EH (cell line): Measurements from ENCODE around the gene XPNPEP2.

Experiments used
- DNase-seq: peaks from one replicate; pipeline ENCODE4 v3.0.0-alpha.2; 2015; ENCODE audit warnings: low read depth

The XPNPEP2 gene, protein sequence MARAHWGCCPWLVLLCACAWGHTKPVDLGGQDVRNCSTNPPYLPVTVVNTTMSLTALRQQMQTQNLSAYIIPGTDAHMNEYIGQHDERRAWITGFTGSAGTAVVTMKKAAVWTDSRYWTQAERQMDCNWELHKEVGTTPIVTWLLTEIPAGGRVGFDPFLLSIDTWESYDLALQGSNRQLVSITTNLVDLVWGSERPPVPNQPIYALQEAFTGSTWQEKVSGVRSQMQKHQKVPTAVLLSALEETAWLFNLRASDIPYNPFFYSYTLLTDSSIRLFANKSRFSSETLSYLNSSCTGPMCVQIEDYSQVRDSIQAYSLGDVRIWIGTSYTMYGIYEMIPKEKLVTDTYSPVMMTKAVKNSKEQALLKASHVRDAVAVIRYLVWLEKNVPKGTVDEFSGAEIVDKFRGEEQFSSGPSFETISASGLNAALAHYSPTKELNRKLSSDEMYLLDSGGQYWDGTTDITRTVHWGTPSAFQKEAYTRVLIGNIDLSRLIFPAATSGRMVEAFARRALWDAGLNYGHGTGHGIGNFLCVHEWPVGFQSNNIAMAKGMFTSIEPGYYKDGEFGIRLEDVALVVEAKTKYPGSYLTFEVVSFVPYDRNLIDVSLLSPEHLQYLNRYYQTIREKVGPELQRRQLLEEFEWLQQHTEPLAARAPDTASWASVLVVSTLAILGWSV

DNA sequence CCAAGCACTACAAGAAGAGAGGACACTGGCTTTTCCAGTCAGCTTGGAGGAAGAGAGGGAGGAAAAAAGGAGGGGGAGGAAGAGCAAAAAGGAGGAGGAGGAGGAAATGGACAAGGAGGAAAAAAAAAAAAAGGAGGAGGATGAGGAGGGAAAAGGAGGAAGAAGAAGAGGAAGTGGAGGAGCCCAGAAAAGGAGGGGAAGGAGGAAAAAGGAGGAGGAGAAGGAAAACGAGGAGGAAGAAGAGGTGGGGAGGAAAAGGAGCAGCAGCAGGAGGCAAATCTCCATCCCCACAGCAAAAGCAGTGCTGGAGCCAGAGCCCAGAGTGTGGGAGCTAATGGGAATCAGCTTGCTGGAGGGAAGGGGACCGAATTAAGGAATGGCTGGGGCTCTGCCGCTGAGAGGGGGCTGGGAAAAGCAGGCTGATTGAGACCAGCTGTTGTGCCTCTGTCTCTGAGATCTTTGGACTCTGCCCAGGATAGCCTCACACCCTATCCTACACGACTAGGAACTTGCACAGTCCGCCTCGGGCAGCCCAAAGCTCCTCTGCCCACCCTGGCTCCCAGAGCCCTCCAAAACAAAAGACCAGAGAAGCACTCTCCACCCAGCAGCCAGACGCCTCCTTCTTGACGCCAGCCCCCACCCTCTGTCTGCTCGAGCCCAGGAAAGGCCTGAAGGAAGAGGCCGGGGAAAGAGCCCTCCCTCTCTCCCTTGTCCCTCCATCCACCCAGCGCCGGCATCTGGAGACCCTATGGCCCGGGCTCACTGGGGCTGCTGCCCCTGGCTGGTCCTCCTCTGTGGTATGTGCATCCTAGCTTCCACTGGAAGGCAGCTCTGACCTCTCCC lies at the start of gene XPNPEP2:
TSS of gene XPNPEP2 (plus strand) at position 514 of the 843 bp plus-strand sequence. CDS start at position 749, 235 bp downstream.
- DNase-seq: peak; percentile 53

DNA sequence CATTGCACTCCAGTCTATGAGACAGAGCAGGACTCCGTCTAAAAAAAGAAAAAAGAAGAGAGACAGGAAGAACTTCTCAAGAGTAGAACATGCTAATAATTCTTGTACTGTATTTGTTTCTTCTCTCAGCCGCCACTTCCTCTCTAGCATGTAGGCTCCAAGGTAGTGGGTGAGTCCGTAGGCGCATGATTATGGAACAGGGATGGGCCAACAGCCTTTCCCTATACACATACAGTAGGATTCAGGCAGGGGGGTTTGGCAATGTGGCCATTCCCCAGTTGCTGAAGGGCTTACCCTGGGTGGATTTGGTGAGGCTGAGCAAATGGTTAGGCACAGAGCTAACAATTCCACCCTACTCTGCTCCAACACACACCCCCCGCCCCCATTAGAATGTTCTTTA lies 49.0 kb upstream of the XPNPEP2 start:
- DNase-seq: no peak

DNA sequence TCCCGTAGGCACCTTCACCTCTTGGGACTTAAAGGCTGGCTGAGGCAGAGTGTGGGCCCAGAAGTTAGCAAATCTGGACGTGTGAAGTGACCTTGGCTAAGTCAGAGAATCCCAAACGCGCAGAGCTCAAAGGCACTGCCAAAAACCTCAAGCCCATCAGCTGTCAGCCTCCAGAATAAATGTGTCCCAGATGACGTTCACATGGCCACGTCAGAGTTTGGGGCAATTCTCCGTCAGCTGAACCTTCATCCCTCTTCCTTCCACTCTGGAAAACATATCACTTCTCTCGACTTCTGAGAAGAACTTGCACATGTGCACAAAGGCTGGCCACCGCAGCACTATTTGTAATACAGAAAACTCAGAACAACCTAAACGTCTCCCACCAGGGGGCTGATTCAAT lies 48.3 kb upstream of the XPNPEP2 start:
- DNase-seq: no peak

DNA sequence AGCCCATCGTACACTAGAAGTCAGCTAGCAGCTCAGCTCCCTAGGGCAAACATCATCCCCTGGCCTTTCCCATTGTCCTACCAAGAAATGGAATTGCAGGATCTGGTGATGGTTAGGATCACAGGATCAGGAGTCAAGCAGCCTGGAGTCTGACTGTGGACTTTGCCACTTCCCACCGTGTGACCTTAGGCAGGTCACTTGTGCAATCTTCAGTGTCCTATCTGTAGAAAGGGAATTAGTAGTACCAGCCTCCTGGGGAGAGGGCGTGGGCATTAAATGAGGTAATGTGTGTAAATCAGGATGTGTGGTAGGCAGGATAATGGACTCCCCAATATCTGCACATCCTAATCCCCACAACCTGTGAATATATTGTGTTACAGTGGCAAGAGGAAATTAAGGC lies 45.4 kb upstream of the XPNPEP2 start:
- no peak for DNase-seq

DNA sequence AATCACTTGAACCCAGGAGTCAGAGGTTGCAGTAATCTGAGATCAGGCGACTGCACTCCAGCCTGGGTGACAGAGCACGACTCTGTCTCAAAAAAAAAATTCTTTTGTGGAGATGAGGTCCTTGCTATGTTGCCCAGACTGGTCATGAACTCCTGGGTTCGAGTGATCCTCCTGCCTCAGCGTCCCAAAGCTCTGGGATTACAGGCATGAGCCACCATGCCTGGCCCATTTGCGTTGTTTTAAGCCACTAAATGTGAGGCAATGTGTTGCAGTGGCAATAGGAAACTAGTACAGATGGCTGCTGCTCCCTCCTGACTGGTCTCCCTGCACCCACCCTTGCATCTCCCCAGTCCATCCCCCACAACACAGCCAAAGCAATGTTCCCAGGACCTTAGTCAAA lies 44.0 kb upstream of the XPNPEP2 start:
- DNase-seq: no peak

DNA sequence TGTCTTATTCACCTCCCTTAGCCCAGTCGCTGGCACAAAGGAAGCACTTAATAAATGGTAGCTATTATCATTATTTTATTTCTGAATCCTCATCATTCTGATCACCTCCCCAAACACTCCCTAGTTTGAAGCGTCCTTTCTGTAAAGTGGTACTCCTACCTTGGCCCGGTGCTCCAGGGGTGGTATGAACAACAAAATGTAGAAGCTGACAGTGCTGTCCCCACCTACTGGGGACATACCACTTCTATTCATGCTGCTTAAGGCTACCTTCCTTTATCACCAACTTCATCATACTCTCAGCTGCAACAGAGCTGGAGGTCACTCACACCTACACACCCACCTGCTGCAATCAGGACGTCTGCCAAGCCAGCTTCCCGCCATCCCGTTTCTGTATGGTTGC lies 43.2 kb upstream of the XPNPEP2 start:
- DNase-seq: no peak

DNA sequence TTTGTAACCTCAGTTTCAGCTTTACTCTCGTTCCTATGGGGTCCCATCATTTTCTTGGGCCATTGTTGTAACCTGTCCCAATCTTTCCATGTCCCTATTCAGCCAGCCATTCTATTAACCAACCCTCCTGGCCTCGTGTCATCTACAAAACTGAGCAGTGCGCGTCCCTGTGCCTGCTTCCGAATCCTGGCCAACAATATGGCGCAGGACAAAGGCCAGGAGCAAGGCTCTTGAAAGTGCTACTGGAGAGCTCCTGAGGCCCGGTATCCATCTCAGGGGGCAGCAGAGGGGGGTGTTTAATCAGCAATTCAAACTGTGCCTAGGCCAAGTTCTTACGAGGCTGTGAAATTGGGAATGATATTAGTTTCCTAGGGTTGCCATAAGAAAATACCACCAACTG lies 42.8 kb upstream of the XPNPEP2 start:
- DNase-seq: no peak

DNA sequence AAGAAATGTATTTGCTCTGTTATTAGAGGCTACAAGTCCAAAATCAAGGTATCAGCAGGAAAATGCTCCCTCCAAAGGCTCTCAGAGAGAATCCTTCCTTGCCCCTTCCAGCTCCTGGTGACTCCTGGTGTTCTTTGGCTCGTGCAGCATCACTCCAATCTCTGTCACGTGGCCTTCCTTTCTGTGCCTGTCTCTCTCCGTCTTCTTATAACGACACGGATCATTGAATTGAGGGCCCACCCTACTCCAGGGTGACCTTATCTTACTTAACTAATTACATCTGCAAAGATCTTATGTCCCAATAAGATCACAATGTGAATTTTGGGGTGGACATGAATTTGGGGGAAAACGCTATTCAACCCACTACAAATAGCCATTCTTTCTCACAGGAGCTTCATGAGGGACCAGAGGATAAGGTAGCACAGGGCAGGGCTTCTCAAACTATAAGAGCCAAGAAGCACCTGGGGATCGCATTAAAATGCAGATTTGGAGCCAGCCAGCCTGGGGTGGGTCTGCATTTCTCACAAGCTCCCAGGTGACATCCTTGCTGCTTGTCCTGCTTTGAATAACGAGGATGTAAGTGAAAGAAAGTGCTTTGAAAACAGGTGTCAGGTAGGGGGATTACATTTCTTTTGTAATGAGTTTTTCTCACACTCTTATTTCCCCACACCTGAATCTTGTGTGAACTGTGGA lies 42.2 kb upstream of the XPNPEP2 start:
- no peak for DNase-seq

DNA sequence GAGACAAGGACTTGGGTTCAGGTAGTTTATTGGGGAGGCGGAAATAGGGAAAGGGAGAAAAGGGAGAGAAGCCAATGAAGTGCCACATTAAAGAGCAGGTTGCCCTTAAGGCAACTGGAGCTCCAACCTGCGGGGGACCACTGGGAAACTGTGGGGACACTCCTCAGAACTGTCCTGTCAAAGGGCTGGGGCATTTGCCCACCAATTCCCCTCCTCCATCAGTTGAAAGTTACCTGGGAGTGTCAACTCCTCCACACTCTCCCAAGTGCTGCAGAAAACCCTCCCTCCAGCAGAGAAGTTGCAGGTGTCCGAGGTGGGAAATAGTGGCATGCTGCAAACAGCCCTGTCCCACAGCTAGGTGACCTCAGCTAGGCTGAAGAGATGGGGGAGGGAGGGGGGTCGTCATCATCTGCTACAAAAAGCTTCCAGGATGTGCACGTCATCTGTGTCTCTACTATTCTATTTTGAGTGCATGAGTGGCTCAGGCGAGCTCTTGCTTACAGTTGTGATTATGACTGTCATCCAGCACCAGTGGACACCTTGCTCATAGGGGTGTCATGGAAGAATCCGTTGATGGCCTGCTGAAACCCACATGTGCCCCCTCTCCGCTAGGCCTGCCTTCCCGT lies 41.5 kb upstream of the XPNPEP2 start:
- no peak for DNase-seq

DNA sequence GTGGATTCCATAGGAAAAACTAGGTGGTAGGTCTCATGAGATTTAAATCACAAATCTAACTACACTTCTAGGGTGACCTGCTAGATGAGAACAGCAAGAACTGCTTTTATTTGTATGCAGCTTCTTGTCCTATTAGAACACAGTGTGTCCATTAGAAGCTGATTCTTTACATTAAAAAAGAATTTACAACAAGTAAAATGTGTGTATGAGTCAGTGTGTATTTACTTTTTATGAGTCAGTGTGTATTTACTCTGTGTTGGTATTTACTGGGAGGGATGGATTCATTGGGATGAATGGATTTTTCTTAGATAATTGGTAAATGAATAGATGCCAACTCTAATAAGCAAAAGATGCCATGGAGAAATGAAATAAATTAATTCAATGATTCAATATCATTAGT lies 40.6 kb upstream of the XPNPEP2 start:
- DNase-seq: no peak

DNA sequence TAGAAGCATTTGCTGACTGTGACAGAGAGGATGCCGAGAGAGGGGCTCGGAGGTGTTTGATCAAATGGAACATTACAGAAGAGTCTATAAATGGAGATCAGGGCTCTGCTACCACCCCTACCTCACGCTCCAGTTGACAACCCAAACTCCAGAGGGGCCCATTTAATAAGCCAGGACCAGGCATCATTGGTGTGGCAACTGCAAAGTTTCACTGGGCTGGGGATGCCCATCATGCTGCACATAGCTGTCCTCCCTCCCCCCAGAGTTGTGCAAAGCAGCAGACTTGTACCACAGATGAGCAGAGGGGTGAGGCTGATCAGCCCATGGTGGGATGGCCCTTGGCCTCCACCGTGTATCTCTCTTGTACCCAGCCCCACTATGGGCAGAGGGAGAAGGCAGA lies 38.2 kb upstream of the XPNPEP2 start:
- DNase-seq: no peak

DNA sequence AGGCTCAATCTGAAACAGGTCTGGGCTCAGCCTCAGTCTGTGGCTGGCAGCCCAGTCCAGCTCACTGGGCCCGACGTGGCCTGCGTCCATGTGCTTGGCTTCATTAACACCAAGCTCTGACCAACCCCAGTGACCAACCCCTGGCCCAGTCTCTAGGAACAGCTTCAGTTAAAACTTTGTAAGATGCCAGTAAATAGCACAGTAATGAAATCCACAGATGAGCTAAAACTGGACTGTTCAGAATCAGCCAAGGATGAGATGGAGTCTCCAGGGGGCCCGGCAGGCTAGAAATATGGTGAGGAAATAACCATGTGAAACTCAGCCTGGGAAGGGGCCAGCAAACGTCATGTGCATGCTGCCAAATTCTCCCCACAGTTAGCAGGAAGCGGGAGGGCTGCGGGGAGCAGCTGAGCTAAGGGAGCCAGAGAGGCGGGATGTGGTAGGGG lies 37.1 kb upstream of the XPNPEP2 start:
- no peak for DNase-seq

DNA sequence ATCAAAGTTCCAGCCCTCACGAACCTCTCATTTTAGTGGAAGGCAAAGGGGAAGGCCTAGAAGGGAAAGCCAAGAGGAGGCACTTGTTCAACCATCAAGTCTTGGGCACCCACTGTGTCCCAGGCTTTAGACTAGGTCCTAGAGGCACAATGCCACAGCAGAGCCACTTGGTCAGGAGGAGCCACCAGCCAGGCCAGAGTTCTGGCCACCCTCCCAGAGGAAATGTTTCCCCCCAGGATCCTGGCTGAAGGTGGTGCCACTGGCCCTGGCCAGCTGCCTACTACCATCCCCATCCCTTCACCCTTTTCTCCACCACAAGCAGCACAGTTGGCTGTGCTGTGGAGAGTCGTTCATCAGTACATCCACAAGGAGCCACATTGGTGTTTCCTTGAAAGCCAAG lies 34.3 kb upstream of the XPNPEP2 start:
- no peak for DNase-seq

DNA sequence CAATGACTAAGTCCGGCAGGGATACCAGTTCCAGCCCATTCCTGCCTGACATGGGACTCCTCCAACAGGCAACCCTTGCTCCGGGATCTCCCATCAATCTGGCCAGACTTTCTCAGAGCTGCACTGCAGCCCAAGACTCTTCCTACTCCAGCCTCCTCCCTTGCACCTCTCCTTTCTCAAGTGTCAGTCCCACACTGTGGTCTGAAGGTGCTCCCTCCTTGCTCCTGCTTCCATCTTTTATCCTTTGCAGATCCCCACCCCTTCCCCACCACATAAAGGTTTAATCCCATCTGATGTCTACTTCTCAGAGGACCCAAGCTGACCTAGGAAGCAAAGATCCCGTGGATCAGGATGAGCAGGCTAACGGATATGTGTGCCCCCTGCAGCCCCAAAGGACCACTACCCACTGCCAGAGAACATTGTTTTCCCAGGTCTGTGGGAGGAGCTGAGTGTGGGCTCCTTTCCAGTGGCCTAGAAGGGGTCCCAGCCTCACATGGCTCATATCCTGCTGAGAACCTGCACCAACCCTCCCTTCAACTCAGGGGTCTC lies 33.3 kb upstream of the XPNPEP2 start:
- DNase-seq: no peak

DNA sequence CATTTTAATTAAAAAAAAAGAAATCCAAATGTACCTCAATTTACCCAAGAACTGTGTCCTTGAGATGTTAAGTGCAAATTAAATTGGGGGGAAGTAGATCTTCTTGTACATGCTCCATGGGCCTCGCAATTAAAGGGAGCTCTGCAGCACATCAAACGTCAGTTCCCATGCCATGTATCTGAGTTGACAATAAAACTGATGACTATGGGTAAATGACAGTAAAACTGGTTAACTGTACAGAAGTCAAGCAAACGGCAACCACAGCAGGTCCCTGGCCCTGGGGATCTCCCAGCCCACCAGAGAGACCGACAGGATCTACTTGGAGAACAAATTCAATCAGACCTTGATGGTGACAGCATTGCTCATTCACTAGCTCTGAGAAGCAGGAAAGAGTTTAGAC lies 32.8 kb upstream of the XPNPEP2 start:
- DNase-seq: no peak

DNA sequence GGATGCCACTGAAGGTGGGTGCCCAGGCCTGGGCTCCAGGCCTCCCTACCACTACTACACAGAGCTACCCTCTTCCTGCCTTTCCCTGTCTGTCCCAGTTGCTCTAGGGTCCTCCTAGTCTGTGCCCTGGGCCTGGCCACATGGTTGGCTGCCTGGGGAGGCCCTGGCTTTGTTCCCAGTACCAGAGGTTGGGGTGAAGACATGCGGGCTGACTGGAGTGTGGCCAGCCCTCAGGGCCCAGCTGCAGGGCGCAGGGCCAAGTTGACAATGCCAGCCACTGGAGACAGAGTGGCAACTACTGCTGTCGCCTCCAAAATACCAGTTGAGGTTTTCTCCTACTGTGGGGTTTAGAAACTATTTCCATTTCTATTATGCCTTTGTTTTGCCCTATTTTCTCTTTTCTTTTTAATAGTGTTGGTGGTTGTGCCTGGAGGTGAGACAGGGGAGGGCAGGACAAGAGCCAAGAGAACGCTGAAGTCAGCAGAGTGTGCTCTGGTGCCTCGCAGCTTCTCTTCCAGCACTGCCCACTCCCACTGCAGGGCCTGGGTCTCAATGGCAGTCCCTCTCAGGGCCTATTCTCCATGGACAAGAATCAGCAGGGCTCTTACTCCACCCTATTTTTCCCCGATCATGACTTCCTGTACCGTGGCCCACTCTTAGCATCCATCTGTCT lies 32.2 kb upstream of the XPNPEP2 start:
- no peak for DNase-seq

DNA sequence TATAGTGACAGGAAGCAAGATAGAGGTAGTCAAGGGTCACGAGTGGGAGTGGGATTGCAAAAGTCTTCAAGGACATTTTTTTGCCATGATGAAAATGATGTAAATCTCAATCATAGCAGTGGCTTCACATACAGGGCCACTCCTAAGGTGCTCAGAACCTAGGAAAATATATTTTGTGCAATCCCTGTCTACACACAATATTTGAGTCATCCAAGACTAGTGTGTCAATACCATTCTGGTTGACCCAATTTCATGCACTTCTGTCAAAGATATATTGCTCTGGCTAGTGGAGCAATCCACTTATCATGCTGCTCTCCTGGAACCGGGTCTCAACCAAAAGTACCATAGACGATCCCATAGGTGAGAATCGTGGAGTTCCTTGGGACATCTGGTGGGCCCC lies 24.2 kb upstream of the XPNPEP2 start:
- DNase-seq: no peak

DNA sequence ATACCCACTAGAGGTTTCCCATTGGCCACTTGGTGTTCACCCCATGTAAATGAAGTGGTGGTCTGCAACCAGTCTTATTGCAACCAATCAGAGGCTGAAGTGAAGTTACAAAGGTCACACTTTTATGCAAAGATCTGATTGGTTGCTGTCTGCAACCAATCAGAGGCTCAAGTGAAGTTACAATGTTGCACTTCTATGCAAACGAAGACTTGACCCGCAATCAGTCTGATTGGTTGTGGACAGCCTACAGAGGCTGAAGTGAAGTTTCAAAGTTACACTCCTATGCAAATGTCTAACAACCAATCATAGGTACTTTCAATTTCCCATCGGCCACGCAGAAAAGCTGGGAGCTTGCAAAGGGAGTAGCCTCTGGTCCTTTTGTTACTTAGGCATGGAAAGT lies 22.3 kb upstream of the XPNPEP2 start:
- DNase-seq: no peak

DNA sequence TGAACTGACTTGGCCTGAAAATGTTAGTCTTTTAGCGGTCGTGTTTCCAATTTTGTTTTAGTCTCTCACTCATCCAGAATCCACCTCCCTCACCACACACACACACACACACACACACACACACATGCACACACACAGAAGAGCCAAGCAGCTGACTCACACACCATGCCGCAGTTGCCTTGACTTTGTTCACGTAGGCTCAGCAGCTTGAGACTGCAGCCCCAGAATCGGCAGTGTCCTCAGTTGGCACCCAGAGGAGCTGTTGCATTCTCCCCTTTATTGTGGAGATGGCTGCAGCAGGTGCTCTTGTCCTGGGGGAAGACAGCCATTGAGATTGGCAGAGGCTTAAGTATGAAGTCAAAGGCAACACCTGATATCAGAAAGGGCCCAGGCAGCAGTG lies 20.9 kb upstream of the XPNPEP2 start:
- peak; percentile 52 for DNase-seq

DNA sequence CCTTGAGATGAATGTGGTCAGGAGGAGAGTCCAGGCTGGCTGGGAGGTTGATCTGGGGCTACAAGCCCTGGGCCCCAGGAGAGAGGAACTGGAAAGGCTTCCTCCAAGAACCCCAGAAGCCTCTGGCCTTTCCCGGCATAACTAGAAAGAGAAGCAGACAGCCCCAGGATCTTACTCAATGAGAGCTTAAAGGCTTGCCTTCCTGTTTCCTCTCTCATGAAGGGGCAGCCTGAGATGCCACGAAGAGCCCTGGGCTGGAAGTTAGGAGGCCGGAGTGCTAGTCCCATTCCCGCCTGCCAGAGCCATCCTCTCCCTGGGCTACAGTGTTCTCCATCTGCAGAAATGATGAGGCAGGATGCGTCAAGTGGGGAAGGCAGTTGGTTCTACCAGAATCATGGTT lies 20.1 kb upstream of the XPNPEP2 start:
- DNase-seq: no peak

DNA sequence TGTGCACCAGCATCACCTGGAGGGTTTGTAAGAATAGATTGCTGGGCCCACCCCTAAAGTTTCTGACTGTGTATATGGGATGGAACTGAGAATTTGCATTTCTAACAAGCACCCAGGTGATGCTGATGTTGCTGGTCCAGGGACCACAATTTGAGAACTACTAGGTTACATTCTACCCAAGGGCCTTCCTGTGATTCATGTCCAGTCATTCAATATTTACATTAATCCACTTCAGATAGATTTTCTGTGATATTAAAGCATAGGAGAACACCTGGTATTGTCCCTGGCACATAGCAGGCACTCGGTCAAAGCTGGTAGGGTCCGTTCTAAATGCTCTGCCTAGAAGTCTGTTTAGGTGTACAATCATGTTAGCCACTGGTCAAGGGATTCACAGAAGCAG lies 19.5 kb upstream of the XPNPEP2 start:
- DNase-seq: no peak
